ENCODE measurements around the gene P2RY11.

Gene P2RY11

DNA sequence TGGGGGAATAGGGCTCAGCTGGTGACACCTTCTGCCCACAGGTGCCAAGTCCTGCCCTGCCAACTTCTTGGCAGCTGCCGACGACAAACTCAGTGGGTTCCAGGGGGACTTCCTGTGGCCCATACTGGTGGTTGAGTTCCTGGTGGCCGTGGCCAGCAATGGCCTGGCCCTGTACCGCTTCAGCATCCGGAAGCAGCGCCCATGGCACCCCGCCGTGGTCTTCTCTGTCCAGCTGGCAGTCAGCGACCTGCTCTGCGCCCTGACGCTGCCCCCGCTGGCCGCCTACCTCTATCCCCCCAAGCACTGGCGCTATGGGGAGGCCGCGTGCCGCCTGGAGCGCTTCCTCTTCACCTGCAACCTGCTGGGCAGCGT lies 2.1 kb downstream of the P2RY11 start:
- TF ChIP-seq EZH2phosphoT487 (IDR thresholded peaks at IDR 0.05; ENCODE audit: borderline replicate concordance) = no peak
- TF ChIP-seq, protein P1, sequence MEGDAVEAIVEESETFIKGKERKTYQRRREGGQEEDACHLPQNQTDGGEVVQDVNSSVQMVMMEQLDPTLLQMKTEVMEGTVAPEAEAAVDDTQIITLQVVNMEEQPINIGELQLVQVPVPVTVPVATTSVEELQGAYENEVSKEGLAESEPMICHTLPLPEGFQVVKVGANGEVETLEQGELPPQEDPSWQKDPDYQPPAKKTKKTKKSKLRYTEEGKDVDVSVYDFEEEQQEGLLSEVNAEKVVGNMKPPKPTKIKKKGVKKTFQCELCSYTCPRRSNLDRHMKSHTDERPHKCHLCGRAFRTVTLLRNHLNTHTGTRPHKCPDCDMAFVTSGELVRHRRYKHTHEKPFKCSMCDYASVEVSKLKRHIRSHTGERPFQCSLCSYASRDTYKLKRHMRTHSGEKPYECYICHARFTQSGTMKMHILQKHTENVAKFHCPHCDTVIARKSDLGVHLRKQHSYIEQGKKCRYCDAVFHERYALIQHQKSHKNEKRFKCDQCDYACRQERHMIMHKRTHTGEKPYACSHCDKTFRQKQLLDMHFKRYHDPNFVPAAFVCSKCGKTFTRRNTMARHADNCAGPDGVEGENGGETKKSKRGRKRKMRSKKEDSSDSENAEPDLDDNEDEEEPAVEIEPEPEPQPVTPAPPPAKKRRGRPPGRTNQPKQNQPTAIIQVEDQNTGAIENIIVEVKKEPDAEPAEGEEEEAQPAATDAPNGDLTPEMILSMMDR (conservative IDR thresholded peaks at IDR 0.05; ENCODE audit: low read length) = no peak
- Histone ChIP-seq H3K4me1 (ENCODE audit: insufficient read depth, low read length, poor library complexity, severe bottlenecking) (peaks cover 7% of the 10 kb centered on the region), H4K20me1 (ENCODE audit: insufficient read depth, low read length, poor library complexity, severe bottlenecking) (peaks cover 57% of the 10 kb centered on the region), H3K9me2 (replicated peaks; ENCODE audit: low read depth, low read length) (no peaks in the 10 kb centered on the region), H3K36me3 (ENCODE audit: insufficient read depth, low read length) (peaks cover 45% of the 10 kb centered on the region; the same call in 1 of the 2 replicates), H3K79me2 (ENCODE audit: insufficient read depth, low read length) (peaks cover 52% of the 10 kb centered on the region; the same call in 1 of the 2 replicates), H3K27me3 (ENCODE audit: insufficient read depth, low read length, poor library complexity, severe bottlenecking) (no peaks in the 10 kb centered on the region), H2AFZ (ENCODE audit: low read length) (no peak overlapping the region), H3K4me3 (ENCODE audit: low read length, poor library complexity, severe bottlenecking) (no peak overlapping the region), H3K4me2 (ENCODE audit: low read depth, low read length, poor library complexity, severe bottlenecking) (no peak overlapping the region), H3K9ac (ENCODE audit: low read depth, low read length, poor library complexity, severe bottlenecking) (no peak overlapping the region), H3K9me3 (ENCODE audit: insufficient read depth, low read depth, low read length) (no peaks in the 10 kb centered on the region), H3F3A (ENCODE audit: low read depth) (peaks cover 6% of the 10 kb centered on the region; the same call in 1 of the 2 replicates)

DNA sequence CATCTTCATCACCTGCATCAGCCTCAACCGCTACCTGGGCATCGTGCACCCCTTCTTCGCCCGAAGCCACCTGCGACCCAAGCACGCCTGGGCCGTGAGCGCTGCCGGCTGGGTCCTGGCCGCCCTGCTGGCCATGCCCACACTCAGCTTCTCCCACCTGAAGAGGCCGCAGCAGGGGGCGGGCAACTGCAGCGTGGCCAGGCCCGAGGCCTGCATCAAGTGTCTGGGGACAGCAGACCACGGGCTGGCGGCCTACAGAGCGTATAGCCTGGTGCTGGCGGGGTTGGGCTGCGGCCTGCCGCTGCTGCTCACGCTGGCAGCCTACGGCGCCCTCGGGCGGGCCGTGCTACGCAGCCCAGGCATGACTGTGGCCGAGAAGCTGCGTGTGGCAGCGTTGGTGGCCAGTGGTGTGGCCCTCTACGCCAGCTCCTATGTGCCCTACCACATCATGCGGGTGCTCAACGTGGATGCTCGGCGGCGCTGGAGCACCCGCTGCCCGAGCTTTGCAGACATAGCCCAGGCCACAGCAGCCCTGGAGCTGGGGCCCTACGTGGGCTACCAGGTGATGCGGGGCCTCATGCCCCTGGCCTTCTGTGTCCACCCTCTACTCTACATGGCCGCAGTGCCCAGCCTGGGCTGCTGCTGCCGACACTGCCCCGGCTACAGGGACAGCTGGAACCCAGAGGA lies 2.6 kb downstream of the P2RY11 start:
- Histone ChIP-seq H3K9me3 (ENCODE audit: insufficient read depth, low read depth, low read length) (no peaks in the 10 kb centered on the region), H4K20me1 (ENCODE audit: insufficient read depth, low read length, poor library complexity, severe bottlenecking) (peaks cover 62% of the 10 kb centered on the region), H3K27me3 (ENCODE audit: insufficient read depth, low read length, poor library complexity, severe bottlenecking) (no peaks in the 10 kb centered on the region), H3F3A (ENCODE audit: low read depth) (peaks cover 6% of the 10 kb centered on the region; the same call in 1 of the 2 replicates), H3K9ac (ENCODE audit: low read depth, low read length, poor library complexity, severe bottlenecking) (no peak overlapping the region), H3K4me2 (ENCODE audit: low read depth, low read length, poor library complexity, severe bottlenecking) (no peak overlapping the region), H3K36me3 (ENCODE audit: insufficient read depth, low read length) (peaks cover 44% of the 10 kb centered on the region; the same call in 1 of the 2 replicates), H3K79me2 (ENCODE audit: insufficient read depth, low read length) (peaks cover 52% of the 10 kb centered on the region), H2AFZ (ENCODE audit: low read length) (no peak overlapping the region), H3K4me1 (ENCODE audit: insufficient read depth, low read length, poor library complexity, severe bottlenecking) (peaks cover 7% of the 10 kb centered on the region), H3K9me2 (replicated peaks; ENCODE audit: low read depth, low read length) (no peaks in the 10 kb centered on the region), H3K4me3 (ENCODE audit: low read length, poor library complexity, severe bottlenecking) (no peak overlapping the region)
- TF ChIP-seq, protein P1 (conservative IDR thresholded peaks at IDR 0.05; ENCODE audit: low read length) = no peak
- no peak for TF ChIP-seq EZH2phosphoT487 (IDR thresholded peaks at IDR 0.05; ENCODE audit: borderline replicate concordance)

DNA sequence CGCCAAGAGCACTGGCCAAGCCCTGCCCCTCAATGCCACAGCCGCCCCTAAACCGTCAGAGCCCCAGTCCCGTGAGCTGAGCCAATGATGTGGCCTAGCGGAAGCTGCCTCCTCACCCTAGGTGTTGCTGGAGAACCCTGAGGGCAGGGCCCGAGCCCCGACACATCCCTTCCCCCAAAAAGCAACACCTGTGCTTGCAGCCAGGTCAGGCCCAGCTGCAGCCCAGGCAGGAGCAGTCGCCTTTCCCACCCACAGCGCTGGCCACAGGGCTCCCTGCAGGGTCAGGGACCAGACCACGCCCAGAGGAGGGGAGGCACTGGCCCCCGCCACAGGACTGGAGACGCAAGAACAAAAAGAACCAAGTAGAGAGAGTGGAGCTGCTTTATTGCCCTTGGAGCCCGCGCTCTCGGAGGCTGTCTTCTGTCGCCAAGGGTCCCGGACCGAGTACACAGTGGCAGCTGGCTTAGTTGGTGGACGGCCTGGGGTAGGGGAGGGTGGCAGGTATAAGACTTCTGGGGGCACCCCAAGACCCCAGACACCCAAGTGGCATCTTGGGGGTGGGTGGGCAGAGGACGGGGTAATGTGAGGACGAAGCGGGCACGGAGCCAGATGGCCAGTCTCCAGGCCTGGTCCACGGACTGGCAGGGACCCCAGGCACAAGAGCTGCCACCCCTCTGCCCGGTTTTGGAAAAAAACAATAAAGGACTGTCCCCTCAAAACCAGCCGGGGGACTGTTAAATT lies 3.3 kb downstream of the P2RY11 start:
- Histone ChIP-seq H3K9ac (ENCODE audit: low read depth, low read length, poor library complexity, severe bottlenecking) (no peak overlapping the region), H3K36me3 (ENCODE audit: insufficient read depth, low read length) (peaks cover 37% of the 10 kb centered on the region; the same call in 1 of the 2 replicates), H2AFZ (ENCODE audit: low read length) (no peak overlapping the region), H4K20me1 (ENCODE audit: insufficient read depth, low read length, poor library complexity, severe bottlenecking) (peaks cover 61% of the 10 kb centered on the region), H3K9me2 (replicated peaks; ENCODE audit: low read depth, low read length) (no peaks in the 10 kb centered on the region), H3K27me3 (ENCODE audit: insufficient read depth, low read length, poor library complexity, severe bottlenecking) (no peaks in the 10 kb centered on the region), H3K4me1 (ENCODE audit: insufficient read depth, low read length, poor library complexity, severe bottlenecking) (peaks cover 7% of the 10 kb centered on the region), H3F3A (ENCODE audit: low read depth) (peaks cover 6% of the 10 kb centered on the region; the same call in 1 of the 2 replicates), H3K9me3 (ENCODE audit: insufficient read depth, low read depth, low read length) (no peaks in the 10 kb centered on the region), H3K4me3 (ENCODE audit: low read length, poor library complexity, severe bottlenecking) (no peak overlapping the region), H3K79me2 (ENCODE audit: insufficient read depth, low read length) (peaks cover 51% of the 10 kb centered on the region), H3K4me2 (ENCODE audit: low read depth, low read length, poor library complexity, severe bottlenecking) (no peak overlapping the region)
- no peak for TF ChIP-seq EZH2phosphoT487 (IDR thresholded peaks at IDR 0.05; ENCODE audit: borderline replicate concordance)
- TF ChIP-seq, protein P1 (conservative IDR thresholded peaks at IDR 0.05; ENCODE audit: low read length) = no peak

Data from Loucy (cell line).